Fibroblast of mammary gland (primary cell): ENCODE measurements around the gene AP3M1.

Experiments used
- DNase-seq: peaks from one replicate; pipeline ENCODE4 v3.0.0-alpha.2; 2010; ENCODE audit warnings: low read depth
- H3K4me3 ChIP-seq: 2 replicates; pipeline ENCODE4 v1.5.1; 2011; ENCODE audit warnings: low read depth, mild to moderate bottlenecking, low read length, moderate library complexity; ENCODE audit not compliant: control insufficient read depth
- CTCF ChIP-seq: conservative IDR thresholded peaks from 2 replicates; pipeline ENCODE4 v1.5.1; 2011; ENCODE audit warnings: low read depth, low read length, inconsistent platforms; ENCODE audit not compliant: control insufficient read depth, insufficient read depth

AP3M1 gene

DNA sequence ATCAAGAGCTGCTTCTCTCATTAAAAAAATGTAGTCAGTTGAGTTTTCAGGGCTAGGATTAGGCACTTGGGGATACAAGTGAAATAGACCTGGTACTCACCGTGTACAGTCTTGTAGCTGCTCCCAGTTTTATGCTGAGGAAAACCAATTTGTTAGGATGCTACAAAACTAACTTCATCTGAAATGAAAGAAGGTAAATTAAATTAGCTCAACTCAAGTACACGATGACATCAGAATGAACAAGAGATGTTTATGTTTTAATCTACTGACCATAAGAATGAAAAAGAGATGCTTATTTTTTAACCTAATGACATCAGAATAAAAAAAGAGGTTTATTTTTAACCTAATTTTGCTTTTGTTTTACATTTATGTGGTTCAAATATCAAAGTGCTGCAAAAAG is 73.7 kb downstream of the AP3M1 start:
- no peak for TF ChIP-seq CTCF
- DNase-seq: no peak
- H3K4me3 ChIP-seq: no peak overlapping the region

DNA sequence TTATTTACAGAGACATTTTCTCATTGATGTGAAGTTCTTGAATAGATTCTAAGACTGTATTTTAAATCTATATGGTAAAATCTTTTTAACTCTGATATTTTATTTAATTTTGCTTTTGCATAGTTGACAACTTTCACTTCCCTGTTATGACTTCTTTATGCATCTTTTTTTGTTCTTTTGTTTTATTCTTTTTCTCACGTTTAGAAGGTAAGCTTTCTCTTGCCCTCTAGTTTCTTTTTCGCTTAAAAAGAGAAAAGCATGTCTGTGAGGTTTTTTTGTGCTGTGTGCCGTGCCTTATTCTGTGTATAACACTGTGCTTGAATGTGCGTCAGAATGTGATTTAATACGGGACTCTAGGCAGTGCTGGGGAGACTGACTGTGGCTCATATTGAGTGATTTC is 74.7 kb downstream of the AP3M1 start:
- TF ChIP-seq CTCF: no peak
- no peak overlapping the region for H3K4me3 ChIP-seq
- DNase-seq: no peak

DNA sequence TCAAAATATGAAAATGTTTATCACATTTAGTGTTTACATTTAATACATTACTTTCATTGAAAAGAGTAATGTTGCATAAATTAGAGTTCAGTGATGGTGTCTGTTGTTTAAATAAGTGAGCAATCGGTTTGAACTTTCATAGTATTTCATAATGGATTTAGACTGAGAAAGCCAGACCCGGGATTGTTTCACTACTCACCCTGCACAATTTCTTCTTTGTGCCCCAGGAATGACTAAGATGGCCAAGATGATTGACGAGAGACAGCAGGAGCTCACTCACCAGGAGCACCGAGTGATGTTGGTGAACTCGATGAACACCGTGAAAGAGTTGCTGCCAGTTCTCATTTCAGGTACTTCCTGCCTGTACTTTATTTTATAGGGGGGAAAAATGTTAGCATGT is 78.1 kb downstream of the AP3M1 start:
- TF ChIP-seq CTCF: no peak
- no peak for DNase-seq
- H3K4me3 ChIP-seq: no peak overlapping the region

DNA sequence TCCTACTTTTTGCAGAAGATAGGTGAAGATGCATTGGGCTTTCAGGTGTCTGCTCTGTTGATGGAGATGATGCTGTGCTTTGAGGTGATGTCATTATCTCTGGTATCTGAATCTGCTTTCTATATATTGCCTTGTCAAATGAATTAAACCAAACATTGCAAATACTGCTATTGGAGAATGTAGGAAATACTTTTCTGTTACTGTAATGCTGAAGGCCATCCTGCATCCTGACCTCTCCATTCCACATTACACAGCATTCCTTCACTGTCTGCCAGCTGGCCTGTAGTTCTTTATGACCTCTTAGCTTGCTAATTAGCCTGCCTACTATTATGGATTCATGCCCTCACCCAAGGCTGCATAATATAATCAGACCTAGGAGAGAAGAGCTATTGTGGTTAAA is 79.5 kb downstream of the AP3M1 start:
- DNase-seq: peak; percentile 78
- TF ChIP-seq CTCF: no peak
- no peak overlapping the region for H3K4me3 ChIP-seq
